Activated CD8-positive, alpha-beta T cell treated with anti-CD3 and anti-CD28 coated beads, Interleukin-2, amount 10 ng/mL, durations not matched to agents 7 days and 5 days (primary cell): ENCODE data around the gene OR56A5. TPM values are rescaled to one million over a fixed set of nuclear protein-coding genes. Genes with fewer than 3 reads are reported as not detected.
"Not testable (repeated sequence)": the region's sequence is repeated elsewhere in the genome, so short reads cannot be mapped to it uniquely, and the experiment has no call there.

Experiments used
- ATAC-seq: fragments of 150-1000 bp; cut with Tn5 transposase; one replicate; pipeline ENCODE4 v1.10.0; 2021; ENCODE audit warnings: moderate library complexity
- CTCF ChIA-PET: fragments of 350-600 bp; sonication (Branson Sonifier 250); formaldehyde crosslinking; loops from one replicate; lab custom pipeline; 2021; ENCODE audit warnings: antibody characterized with exemption; lab: Charles Lee
- POLR2A ChIA-PET: fragments of 350-600 bp; sonication (Branson Sonifier 250); formaldehyde crosslinking; loops from one replicate; lab custom pipeline; 2021; ENCODE audit warnings: antibody characterized with exemption; lab: Charles Lee
- DNase-seq: peaks from one replicate; pipeline ENCODE4 v3.0.0-alpha.2; 2020
- H3K27ac Mint-ChIP-seq: one replicate; pipeline ENCODE4 v1.8.0; 2021; ENCODE audit warnings: mild to moderate bottlenecking, mixed read lengths
- H3K27me3 Mint-ChIP-seq: one replicate; pipeline ENCODE4 v1.8.0; 2021; ENCODE audit warnings: low read depth, mixed read lengths
- H3K36me3 Mint-ChIP-seq: one replicate; pipeline ENCODE4 v1.8.0; 2021; ENCODE audit warnings: low read depth, mixed read lengths
- H3K4me1 Mint-ChIP-seq: one replicate; pipeline ENCODE4 v1.8.0; 2021; ENCODE audit warnings: low read depth, mixed read lengths
- H3K4me3 Mint-ChIP-seq: one replicate; pipeline ENCODE4 v1.8.0; 2021; ENCODE audit warnings: mild to moderate bottlenecking, mixed read lengths
- H3K9me3 Mint-ChIP-seq: one replicate; pipeline ENCODE4 v1.8.0; 2022; ENCODE audit warnings: mixed read lengths; ENCODE audit not compliant: insufficient read depth
- total RNA-seq, 2 experiments: library from RNA; stranded (reverse); gene quantifications; one replicate each; pipeline ENCODE4 v1.2.3, GENCODE V29; 2021

The OR56A5 gene
- total RNA-seq, 2 experiments from 2014 or later, result not detected

GRCh38 chr11:5973530-5973929 is 5.2 kb upstream of the OR56A5 start:
- ChIA-PET POLR2A (no interaction called here), CTCF (no interaction called here)
- H3K27me3 Mint-ChIP-seq, result peaks cover 3% of the 10 kb centered on the region
- H3K9me3 Mint-ChIP-seq, result no peaks in the 10 kb centered on the region
- no peak overlapping the region for H3K27ac Mint-ChIP-seq
- DNase-seq, result no peak
- no peak overlapping the region for H3K4me3 Mint-ChIP-seq
- H3K36me3 Mint-ChIP-seq, result no peaks in the 10 kb centered on the region
- H3K4me1 Mint-ChIP-seq, result no peaks in the 10 kb centered on the region
- ATAC-seq, result no peak

DNA sequence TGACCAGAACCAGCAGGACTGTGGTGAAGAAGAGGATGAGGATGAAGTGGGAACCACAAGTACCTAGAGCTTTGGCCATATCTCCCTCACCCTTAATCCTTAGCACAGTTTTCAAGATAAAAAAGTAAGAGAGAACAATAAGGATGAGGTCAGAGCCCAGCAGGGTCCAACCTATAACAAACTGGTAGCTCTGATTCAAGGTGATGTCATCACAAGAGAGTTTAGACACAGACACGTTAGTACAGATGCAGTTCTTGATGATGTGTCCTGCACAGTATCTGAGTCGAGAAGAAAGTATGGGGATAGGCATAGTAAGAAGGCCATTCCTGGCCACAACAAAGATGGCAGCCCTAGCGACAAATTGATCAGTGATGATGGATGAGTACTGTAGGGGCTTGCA is 586 bp downstream of the OR56A5 start:
- no peak overlapping the region for H3K27ac Mint-ChIP-seq
- peaks cover 4% of the 10 kb centered on the region for H3K9me3 Mint-ChIP-seq
- H3K4me3 Mint-ChIP-seq, result no peak overlapping the region
- no peaks in the 10 kb centered on the region for H3K36me3 Mint-ChIP-seq
- peaks cover 3% of the 10 kb centered on the region for H3K27me3 Mint-ChIP-seq
- ATAC-seq, result no peak
- DNase-seq, result no peak
- CTCF ChIA-PET, result no interaction called here
- H3K4me1 Mint-ChIP-seq, result no peaks in the 10 kb centered on the region
- POLR2A ChIA-PET, result no interaction called here

DNA sequence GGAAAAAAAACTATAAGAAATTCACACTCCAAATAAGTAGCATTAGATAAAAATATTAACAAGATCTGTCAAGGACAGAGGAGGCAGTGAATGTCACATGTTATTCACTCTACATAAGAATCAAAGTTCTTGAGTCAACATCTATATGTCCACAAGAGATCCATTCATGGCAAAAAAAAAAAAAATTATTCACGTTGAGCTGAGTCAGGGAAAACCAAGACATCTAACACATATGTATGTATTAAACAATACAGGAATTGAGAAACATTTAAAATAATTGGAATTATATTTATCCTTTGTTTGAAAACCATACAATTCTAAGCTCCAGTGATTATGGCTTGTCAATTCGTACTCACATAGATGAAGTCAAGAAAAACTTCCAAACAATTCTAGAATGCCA is 1.3 kb downstream of the OR56A5 start:
- H3K36me3 Mint-ChIP-seq, result no peaks in the 10 kb centered on the region
- no peak for DNase-seq
- no peak for ATAC-seq
- peaks cover 3% of the 10 kb centered on the region for H3K27me3 Mint-ChIP-seq
- H3K4me3 Mint-ChIP-seq, result no peak overlapping the region
- H3K4me1 Mint-ChIP-seq, result no peaks in the 10 kb centered on the region
- ChIA-PET POLR2A (no interaction called here), CTCF (no interaction called here)
- peaks cover 7% of the 10 kb centered on the region for H3K9me3 Mint-ChIP-seq
- no peak overlapping the region for H3K27ac Mint-ChIP-seq

- CTCF ChIA-PET, POLR2A ChIA-PET, DNase-seq, H3K27ac Mint-ChIP-seq, H3K4me1 Mint-ChIP-seq, H3K27me3 Mint-ChIP-seq, H3K4me3 Mint-ChIP-seq, ATAC-seq, H3K9me3 Mint-ChIP-seq, H3K36me3 Mint-ChIP-seq: not testable (repeated sequence)
These were observed 7.5 kb downstream of the OR56A5 start for GRCh38 chr11:5960704-5961320.

- DNase-seq, result no peak
- Mint-ChIP-seq H3K9me3 (no peaks in the 10 kb centered on the region), H3K36me3 (no peaks in the 10 kb centered on the region), H3K4me3 (no peak overlapping the region), H3K27me3 (peaks cover 8% of the 10 kb centered on the region), H3K4me1 (no peaks in the 10 kb centered on the region), H3K27ac (no peak overlapping the region)
- ChIA-PET POLR2A (no interaction called here), CTCF (no interaction called here)
- no peak for ATAC-seq
These were observed 12.7 kb downstream of the OR56A5 start for GRCh38 chr11:5955586-5955985.

- CTCF ChIA-PET, result no interaction called here
- Mint-ChIP-seq H3K36me3 (no peaks in the 10 kb centered on the region), H3K27me3 (peaks cover 4% of the 10 kb centered on the region), H3K4me1 (no peaks in the 10 kb centered on the region), H3K9me3 (no peaks in the 10 kb centered on the region), H3K4me3 (no peak within 1 kb of the TSS), H3K27ac (no peak within 1 kb of the TSS)
- DNase-seq, result no peak
- ATAC-seq, result no peak
- POLR2A ChIA-PET, result no interaction called here
These were observed 26.3 kb downstream of the OR56A5 start, which contains the start of gene OR56A3 for GRCh38 chr11:5941951-5942350. Gene OR56A3, plus strand, starts transcription at chr11:5942251. Its CDS starts 5,096 bp downstream, at chr11:5947347.

DNA sequence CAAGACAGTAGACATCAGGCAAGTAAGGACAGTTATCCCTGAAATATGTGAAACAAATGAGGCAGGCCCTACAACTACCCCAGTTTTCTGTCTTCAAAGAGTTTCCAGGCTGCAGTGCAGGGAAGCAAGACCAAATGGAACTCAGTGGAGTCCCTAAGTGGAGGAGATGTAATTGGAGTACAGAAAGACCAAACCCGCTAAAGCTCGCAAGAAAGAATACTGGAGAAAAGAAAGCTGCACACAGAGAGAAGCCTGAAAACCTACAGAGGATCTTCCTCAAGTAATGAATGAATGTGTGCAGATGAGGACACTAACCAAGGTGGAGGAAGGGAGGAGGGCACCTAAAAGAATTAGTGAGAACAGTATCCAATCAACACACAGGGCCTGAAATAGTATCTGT is 27.5 kb downstream of the OR56A5 start:
- DNase-seq (no peak), ATAC-seq (no peak)
- Mint-ChIP-seq H3K27ac (no peak overlapping the region), H3K27me3 (peaks cover 4% of the 10 kb centered on the region), H3K4me1 (no peaks in the 10 kb centered on the region), H3K9me3 (no peaks in the 10 kb centered on the region), H3K36me3 (no peaks in the 10 kb centered on the region), H3K4me3 (no peak overlapping the region)
- CTCF ChIA-PET, result no interaction called here
- POLR2A ChIA-PET, result no interaction called here

DNA sequence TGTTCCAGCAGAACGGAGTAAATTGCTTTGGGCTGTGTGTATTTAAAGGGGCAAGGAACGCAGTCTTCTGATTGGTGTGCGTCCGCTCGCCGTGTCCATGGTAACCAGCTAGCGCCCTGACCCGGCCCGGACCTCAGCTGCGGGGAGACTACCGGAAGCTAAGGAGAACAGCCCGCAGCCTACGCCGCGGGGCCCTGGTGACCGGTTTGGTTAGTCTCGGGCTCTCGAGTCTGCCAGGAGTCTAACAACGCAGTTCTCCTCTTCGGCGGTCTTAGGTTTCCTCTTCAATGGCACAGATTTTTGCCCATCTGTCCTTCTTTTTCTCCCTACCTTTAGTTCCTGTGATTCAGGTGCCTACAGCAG is 29.7 kb downstream of the OR56A5 start:
- Mint-ChIP-seq H3K27ac (no peak overlapping the region), H3K4me1 (no peaks in the 10 kb centered on the region)
- CTCF ChIA-PET, result no interaction called here

DNA sequence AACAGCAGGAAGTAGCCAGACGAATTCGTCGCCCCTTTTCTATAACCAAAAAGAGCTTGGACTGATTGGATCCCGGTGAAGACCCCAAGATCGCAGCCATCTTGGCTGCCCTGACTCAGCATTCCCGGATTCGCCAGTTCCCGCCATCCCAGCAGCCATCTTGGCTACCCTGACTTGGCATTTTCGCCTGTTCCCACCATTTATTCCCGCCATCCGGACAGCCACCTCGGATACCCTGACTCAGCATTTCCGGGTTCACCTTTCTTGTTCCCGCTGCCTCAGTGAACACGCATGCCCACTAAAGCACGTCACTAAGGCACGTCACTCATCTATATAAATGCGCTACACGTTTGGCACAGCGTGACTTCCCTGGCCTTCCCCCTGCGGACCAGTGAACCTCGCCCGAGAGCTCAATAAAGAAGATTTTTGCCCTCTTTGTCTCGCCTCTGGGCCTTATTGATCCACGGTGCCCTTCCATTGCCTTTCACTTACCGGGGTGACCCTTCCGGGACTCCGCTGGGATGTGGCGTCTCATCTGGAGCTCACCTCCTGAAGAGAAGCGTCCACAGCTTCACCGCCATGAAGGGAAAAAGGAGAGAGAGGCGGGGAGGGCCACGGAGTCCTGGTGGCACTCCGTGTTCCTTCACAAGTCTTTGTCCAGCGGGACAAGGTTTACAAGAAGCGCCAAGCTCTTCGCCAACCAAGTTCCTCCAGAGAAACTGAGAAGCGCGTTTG is 30.3 kb downstream of the OR56A5 start:
- ChIA-PET CTCF (no interaction called here), POLR2A (no interaction called here)
- H3K4me1 Mint-ChIP-seq, result no peaks in the 10 kb centered on the region
- no peaks in the 10 kb centered on the region for H3K9me3 Mint-ChIP-seq
- peaks cover 2% of the 10 kb centered on the region for H3K27me3 Mint-ChIP-seq
- H3K36me3 Mint-ChIP-seq, result no peaks in the 10 kb centered on the region
- DNase-seq (no peak), ATAC-seq (no peak)
- H3K4me3 Mint-ChIP-seq, result no peak overlapping the region
- no peak overlapping the region for H3K27ac Mint-ChIP-seq

More for the DNA sequence above, 29.7 kb downstream of the OR56A5 start:
- DNase-seq (no peak), ATAC-seq (no peak)
- Mint-ChIP-seq H3K36me3 (no peaks in the 10 kb centered on the region), H3K27me3 (peaks cover 2% of the 10 kb centered on the region), H3K4me3 (no peak overlapping the region), H3K9me3 (no peaks in the 10 kb centered on the region)
- POLR2A ChIA-PET, result no interaction called here

DNA sequence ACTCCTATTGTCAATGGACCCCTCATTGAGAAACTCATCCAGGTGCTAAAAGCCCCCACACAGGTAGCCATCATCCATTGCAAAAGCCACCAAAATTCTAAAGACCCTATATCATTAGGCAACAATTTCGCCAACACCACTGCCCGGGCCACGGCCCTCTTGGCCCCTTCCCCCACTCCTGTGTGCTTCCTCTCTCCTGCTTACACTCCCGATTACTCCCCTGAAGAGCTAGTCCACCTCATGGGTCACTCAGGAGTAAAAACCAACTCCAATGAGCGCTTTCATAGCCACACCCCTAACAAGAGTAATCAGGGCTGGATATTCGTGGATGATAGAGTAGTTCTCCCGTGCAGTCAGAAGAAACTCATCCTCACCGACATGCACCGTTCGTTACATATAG is 35.2 kb downstream of the OR56A5 start:
- Mint-ChIP-seq H3K27me3 (no peaks in the 10 kb centered on the region), H3K4me3 (no peak overlapping the region), H3K36me3 (no peaks in the 10 kb centered on the region), H3K9me3 (peaks cover 10% of the 10 kb centered on the region), H3K4me1 (no peaks in the 10 kb centered on the region), H3K27ac (no peak overlapping the region)
- DNase-seq, result no peak
- no peak for ATAC-seq
- ChIA-PET POLR2A (no interaction called here), CTCF (no interaction called here)

GRCh38 chr11:5932671-5933070 is 35.6 kb downstream of the OR56A5 start:
- H3K9me3 Mint-ChIP-seq, result peaks cover 10% of the 10 kb centered on the region
- no peaks in the 10 kb centered on the region for H3K4me1 Mint-ChIP-seq
- ChIA-PET CTCF (no interaction called here), POLR2A (no interaction called here)
- no peak overlapping the region for H3K27ac Mint-ChIP-seq
- DNase-seq, result no peak
- no peak for ATAC-seq
- H3K4me3 Mint-ChIP-seq, result no peak overlapping the region
- H3K27me3 Mint-ChIP-seq, result no peaks in the 10 kb centered on the region
- no peaks in the 10 kb centered on the region for H3K36me3 Mint-ChIP-seq

GRCh38 chr11:5931061-5931460 is 37.2 kb downstream of the OR56A5 start:
- H3K9me3 Mint-ChIP-seq, result peaks cover 10% of the 10 kb centered on the region
- no peaks in the 10 kb centered on the region for H3K36me3 Mint-ChIP-seq
- ChIA-PET CTCF (no interaction called here), POLR2A (no interaction called here)
- H3K27ac Mint-ChIP-seq, result no peak overlapping the region
- ATAC-seq, result no peak
- no peaks in the 10 kb centered on the region for H3K27me3 Mint-ChIP-seq
- DNase-seq, result no peak
- no peaks in the 10 kb centered on the region for H3K4me1 Mint-ChIP-seq
- H3K4me3 Mint-ChIP-seq, result no peak overlapping the region
